Suprapubic skin (tissue), 4 donors: Measurements from ENCODE around the gene SCN5A. TPM values are rescaled to one million over a fixed set of nuclear protein-coding genes. Genes with fewer than 3 reads are reported as not detected.

Experiments used
- DNase-seq, 2 donors: peaks; one replicate each; pipeline ENCODE4 v3.0.0-alpha.2; 2019; ENCODE audit warnings: low spot score in 2 of 2
- H3K27ac ChIP-seq: fragments of 200-600 bp; sonication (generic); one replicate; pipeline ENCODE4 v1.5.1; 2019
- H3K27me3 ChIP-seq: fragments of 200-600 bp; sonication (generic); one replicate; pipeline ENCODE4 v1.5.1; 2019
- H3K36me3 ChIP-seq: fragments of 200-600 bp; sonication (generic); one replicate; pipeline ENCODE4 v1.5.1; 2019
- H3K4me1 ChIP-seq: fragments of 200-600 bp; sonication (generic); one replicate; pipeline ENCODE4 v1.5.1; 2019
- H3K4me3 ChIP-seq: fragments of 200-600 bp; sonication (generic); one replicate; pipeline ENCODE4 v1.5.1; 2019; ENCODE audit warnings: mild to moderate bottlenecking
- H3K9me3 ChIP-seq: fragments of 200-600 bp; sonication (generic); one replicate; pipeline ENCODE4 v1.5.1; 2019
- CTCF ChIP-seq, 2 donors: fragments of 200-600 bp in 1 of 2; fragments of 450-650 bp in 1 of 2; sonication (generic) in 1 of 2; IDR thresholded peaks; one replicate each; pipeline ENCODE4 v1.5.1; 2016 to 2019; ENCODE audit warnings: antibody characterized with exemption in 2 of 2, mild to moderate bottlenecking in 1 of 2, moderate library complexity in 1 of 2
- EP300 ChIP-seq: sonication (generic); formaldehyde crosslinking; IDR thresholded peaks from one replicate; pipeline ENCODE4 v1.6.1; 2017; ENCODE audit warnings: antibody characterized with exemption
- POLR2A ChIP-seq, 2 donors: fragments of 450-650 bp; IDR thresholded peaks; one replicate each; pipeline ENCODE4 v1.6.1; 2017; ENCODE audit warnings: antibody characterized with exemption in 2 of 2, mild to moderate bottlenecking in 2 of 2, moderate library complexity in 2 of 2
- POLR2AphosphoS5 ChIP-seq, 3 donors: sonication (generic); formaldehyde crosslinking; IDR thresholded peaks; one replicate each; pipeline ENCODE4 v1.6.1; 2017; ENCODE audit warnings: antibody characterized with exemption in 3 of 3
- WGBS: methylation state at CpG from one replicate; pipeline ENCODE4 v1.1.5; 2018; 5-methylcytosine and 5-hydroxymethylcytosine counted together
- total RNA-seq, 4 donors: library from RNA; depleted of rRNA; stranded (reverse); fragments of >200 nt; gene quantifications; one replicate each; pipeline ENCODE4 v1.1.0, GENCODE V29; 2016

SCN5A gene
- total RNA-seq, 4 donors from 2014 or later: 0.15 to 1.1 (median 1.0) TPM; not detected in 1

GRCh38 chr3:38632989-38633388 is 16.5 kb downstream of the SCN5A start:
- no peaks in the 10 kb centered on the region for H3K4me1 ChIP-seq
- WGBS: 67% methylated on average over 10 of the region's 12 CpGs
- no peak overlapping the region for H3K4me3 ChIP-seq

GRCh38 chr3:38630606-38631005 is 18.9 kb downstream of the SCN5A start:
- H3K36me3 ChIP-seq: no peaks in the 10 kb centered on the region
- H3K27ac ChIP-seq: no peak overlapping the region
- TF ChIP-seq CTCF (IDR thresholded peaks at IDR 0.05): no peak
- no peak for TF ChIP-seq POLR2AphosphoS5 (IDR thresholded peaks at IDR 0.05)
- no peak for TF ChIP-seq EP300
- no peak for TF ChIP-seq POLR2A (IDR thresholded peaks at IDR 0.05)
- 78% methylated on average over 5 of the region's 5 CpGs for WGBS
- no peak for DNase-seq
- H3K9me3 ChIP-seq: no peaks in the 10 kb centered on the region
- H3K27me3 ChIP-seq: peaks cover 7% of the 10 kb centered on the region
- H3K4me3 ChIP-seq: no peak overlapping the region
- no peaks in the 10 kb centered on the region for H3K4me1 ChIP-seq

More at GRCh38 chr3:38632989-38633388, 16.5 kb downstream of the SCN5A start:
- H3K36me3 ChIP-seq: no peaks in the 10 kb centered on the region
- TF ChIP-seq POLR2A (IDR thresholded peaks at IDR 0.05) (no peak), POLR2AphosphoS5 (IDR thresholded peaks at IDR 0.05) (no peak), EP300 (no peak), CTCF (IDR thresholded peaks at IDR 0.05) (no peak)
- no peaks in the 10 kb centered on the region for H3K9me3 ChIP-seq
- DNase-seq: no peak
- H3K27me3 ChIP-seq: peaks cover 14% of the 10 kb centered on the region
- H3K27ac ChIP-seq: no peak overlapping the region

GRCh38 chr3:38630070-38630469 is 19.4 kb downstream of the SCN5A start:
- no peaks in the 10 kb centered on the region for H3K4me1 ChIP-seq
- no peak overlapping the region for H3K27ac ChIP-seq
- TF ChIP-seq POLR2A (IDR thresholded peaks at IDR 0.05) (no peak), POLR2AphosphoS5 (IDR thresholded peaks at IDR 0.05) (no peak), EP300 (no peak), CTCF (IDR thresholded peaks at IDR 0.05) (no peak)
- no peak for DNase-seq
- H3K27me3 ChIP-seq: peaks cover 7% of the 10 kb centered on the region
- no peaks in the 10 kb centered on the region for H3K9me3 ChIP-seq
- no peaks in the 10 kb centered on the region for H3K36me3 ChIP-seq
- no peak overlapping the region for H3K4me3 ChIP-seq
- WGBS: 73% methylated on average over 8 of the region's 8 CpGs

GRCh38 chr3:38628835-38629234 is 20.7 kb downstream of the SCN5A start:
- TF ChIP-seq POLR2AphosphoS5 (IDR thresholded peaks at IDR 0.05) (no peak), POLR2A (IDR thresholded peaks at IDR 0.05) (no peak), CTCF (IDR thresholded peaks at IDR 0.05) (no peak), EP300 (no peak)
- Histone ChIP-seq H3K27me3 (peaks cover 4% of the 10 kb centered on the region), H3K4me3 (no peak overlapping the region), H3K4me1 (no peaks in the 10 kb centered on the region), H3K9me3 (no peaks in the 10 kb centered on the region), H3K27ac (no peak overlapping the region), H3K36me3 (no peaks in the 10 kb centered on the region)
- WGBS: 65% methylated on average over 4 of the region's 5 CpGs
- DNase-seq: no peak

- H3K4me1 ChIP-seq: no peaks in the 10 kb centered on the region
- no peaks in the 10 kb centered on the region for H3K36me3 ChIP-seq
- no peaks in the 10 kb centered on the region for H3K9me3 ChIP-seq
- no peak for DNase-seq
- no peak overlapping the region for H3K4me3 ChIP-seq
- 74% methylated on average over 2 of the region's 4 CpGs for WGBS
- TF ChIP-seq POLR2A (IDR thresholded peaks at IDR 0.05) (no peak), CTCF (IDR thresholded peaks at IDR 0.05) (no peak), EP300 (no peak), POLR2AphosphoS5 (IDR thresholded peaks at IDR 0.05) (no peak)
- H3K27ac ChIP-seq: no peak overlapping the region
- peaks cover 4% of the 10 kb centered on the region for H3K27me3 ChIP-seq
Observed at GRCh38 chr3:38627956-38628355, 21.5 kb downstream of the SCN5A start.
